NAMALWA (cell line): Measurements from ENCODE around the gene B4GALT4.
"Not testable (repeated sequence)": the region's sequence is repeated elsewhere in the genome, so short reads cannot be mapped to it uniquely, and the experiment has no call there.

Experiments used
- DNase-seq: peaks from one replicate; pipeline ENCODE4 v3.0.0-alpha.2; 2015; ENCODE audit warnings: low spot score

Gene B4GALT4

GRCh38 chr3:119240591-119241434 lies at the start of gene B4GALT4:
Gene B4GALT4 (minus strand): TSS chr3:119240878. CDS start chr3:119230099, 10,779 bp downstream.
- peak; percentile 89 for DNase-seq

- DNase-seq: no peak
These were observed 48.7 kb upstream of the B4GALT4 start for GRCh38 chr3:119289404-119289770.

DNA sequence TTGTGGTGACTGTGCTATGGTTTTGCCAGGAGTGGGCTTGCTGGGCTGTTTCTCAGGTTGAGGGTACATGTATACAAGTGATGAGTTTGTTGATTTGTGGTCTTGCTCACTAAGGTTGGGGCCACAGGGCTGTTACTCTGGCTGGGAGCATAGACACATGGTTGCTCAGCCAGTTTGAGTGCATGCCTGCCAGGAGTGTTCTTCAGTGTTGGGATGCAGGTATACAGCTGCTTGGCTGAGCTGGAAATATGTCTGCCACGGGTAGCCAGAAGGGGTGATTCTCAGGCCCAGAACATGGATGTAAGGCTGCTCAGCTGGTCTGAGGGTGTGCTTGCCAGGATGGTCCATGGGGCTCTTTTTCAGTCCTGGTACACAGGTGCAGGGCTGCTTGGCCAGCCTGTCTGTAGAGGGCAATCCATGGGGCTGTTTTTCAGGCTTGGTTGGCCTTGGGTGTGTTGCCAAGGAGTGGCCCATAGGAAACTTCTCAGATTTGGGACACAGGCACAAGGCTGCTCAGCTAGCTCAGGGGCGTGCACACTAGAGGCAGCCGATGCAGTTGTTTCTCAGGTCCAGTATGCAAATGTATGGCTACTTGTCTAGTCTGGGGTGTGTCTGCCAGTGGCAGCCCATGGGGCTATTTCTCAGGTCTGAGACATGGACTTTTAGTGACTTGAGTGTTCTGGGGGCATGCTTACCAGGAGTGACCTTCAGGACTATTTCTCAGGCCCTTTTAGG lies 48.2 kb upstream of the B4GALT4 start:
- DNase-seq: no peak

DNA sequence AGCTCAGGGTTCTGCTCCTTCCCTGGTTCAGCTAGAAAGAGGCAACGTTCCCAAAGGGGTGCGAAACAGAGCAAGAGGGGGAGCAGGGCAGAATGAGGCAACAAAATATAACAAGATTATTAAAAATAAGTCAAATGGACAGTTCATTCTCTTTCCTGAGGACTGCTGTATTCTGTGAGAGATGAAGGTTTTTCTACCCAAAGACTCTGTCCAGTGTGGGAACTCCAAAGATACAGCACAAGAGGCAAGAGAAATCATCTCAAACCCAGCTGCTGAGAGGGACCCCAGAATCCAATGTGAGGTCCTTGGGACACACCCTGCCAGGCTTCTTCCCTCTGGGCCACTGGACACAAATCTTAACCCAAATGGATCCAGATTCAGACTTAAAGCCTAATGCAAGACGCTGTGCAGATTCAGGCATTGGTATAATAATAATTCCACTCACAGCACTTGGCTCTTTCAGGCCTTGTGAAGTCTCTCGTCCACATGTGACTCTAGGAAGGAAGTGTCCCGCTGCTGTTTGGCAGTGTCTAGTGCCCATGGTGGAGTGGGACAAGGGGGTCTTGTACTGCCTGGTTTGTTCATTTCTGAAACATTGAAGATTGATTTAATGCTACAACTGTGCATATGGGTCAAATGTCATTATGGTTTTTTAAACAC lies 39.0 kb upstream of the B4GALT4 start:
- DNase-seq: no peak

DNA sequence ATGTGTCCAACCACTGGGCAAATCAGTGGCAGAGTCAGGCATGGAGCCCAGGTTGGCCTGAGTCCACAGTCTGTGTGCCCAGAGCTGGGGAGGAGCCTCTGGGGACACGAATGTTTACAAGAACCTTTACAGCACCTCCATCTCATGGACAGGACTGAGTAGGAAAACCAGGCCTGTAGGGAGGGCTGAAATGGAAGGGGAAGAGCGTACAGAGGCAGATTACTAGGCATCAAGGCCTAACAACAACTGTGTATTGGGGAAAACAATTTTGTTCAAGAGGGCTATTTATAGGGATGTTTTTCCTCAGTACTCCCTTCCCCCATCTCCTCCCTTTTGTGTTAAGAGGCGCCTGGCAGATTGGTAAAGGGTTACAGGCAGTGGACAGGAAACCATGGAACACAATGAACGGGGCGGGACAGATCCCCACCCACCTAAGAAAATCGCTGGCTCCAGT lies 38.5 kb upstream of the B4GALT4 start:
- no peak for DNase-seq

- no peak for DNase-seq
These were observed 36.0 kb upstream of the B4GALT4 start for GRCh38 chr3:119276680-119277079.

DNA sequence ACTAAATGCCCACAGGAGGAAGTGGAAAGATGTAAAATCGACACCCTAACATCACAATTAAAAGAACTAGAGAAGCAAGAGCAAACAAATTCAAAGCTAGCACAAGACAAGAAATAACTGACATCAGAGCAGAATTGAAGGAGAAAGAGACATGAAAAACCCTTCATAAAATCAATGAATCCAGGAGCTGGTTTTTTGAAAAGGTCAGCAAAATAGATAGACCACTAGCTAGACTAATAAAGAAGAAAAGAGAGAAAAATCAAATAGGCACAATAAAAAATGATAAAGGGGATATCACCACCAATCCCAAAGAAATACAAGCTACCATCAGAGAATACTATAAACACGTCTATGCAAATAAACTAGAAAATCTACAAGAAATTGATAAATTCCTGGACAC lies 29.5 kb upstream of the B4GALT4 start:
- not testable (repeated sequence) for DNase-seq

GRCh38 chr3:119261055-119261454 lies 20.4 kb upstream of the B4GALT4 start:
- no peak for DNase-seq

DNA sequence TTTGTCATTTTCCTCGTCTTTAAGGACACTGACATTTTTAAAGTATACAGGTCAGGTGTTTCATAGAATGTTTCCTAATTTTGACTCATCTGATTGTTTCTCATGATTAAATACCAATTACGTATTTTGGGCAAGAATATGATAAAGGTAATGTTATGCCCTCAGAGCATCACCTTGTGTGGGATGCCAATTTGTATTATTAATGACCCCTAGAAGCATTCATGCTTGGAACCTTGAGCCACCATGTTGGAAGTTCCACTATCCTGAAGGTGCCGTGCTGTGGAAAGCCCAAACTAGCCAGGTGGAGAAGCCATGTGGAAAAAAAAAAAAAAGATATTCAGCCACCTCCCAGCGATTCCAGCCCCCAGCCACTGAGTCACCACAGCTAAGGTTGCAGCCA lies 19.1 kb upstream of the B4GALT4 start:
- no peak for DNase-seq

DNA sequence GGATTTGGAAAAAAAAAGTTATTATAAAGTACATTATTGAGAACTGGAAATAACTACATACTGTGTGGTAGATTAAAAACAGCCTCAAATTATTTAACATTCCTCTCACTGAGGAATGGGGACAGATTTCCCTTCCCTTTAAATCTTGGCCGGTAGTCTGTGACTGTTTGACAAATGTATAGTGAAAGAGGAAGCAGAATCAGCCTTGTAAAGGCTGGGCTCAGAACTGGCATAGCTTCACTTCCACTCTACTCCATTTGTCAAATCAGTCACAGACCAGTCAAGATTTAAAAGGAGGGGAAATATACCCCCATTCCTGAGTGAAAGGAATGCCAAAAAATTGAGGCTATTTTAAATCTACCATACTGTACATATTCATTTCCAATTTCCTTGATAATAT lies 18.2 kb upstream of the B4GALT4 start:
- peak; percentile 26 for DNase-seq

GRCh38 chr3:119257654-119258410 lies 17.2 kb upstream of the B4GALT4 start:
- DNase-seq: peak; percentile 29

- no peak for DNase-seq
These were observed 16.4 kb upstream of the B4GALT4 start for GRCh38 chr3:119257111-119257510.

GRCh38 chr3:119255214-119255613 lies 14.5 kb upstream of the B4GALT4 start:
- DNase-seq: no peak

GRCh38 chr3:119245778-119246177 lies 5.1 kb upstream of the B4GALT4 start:
- DNase-seq: no peak

- no peak for DNase-seq
These were observed 3.0 kb upstream of the B4GALT4 start for GRCh38 chr3:119243712-119244111.

GRCh38 chr3:119243058-119243529 lies 2.4 kb upstream of the B4GALT4 start:
- DNase-seq: not testable (repeated sequence)

- DNase-seq: not testable (repeated sequence)
These were observed 1.8 kb upstream of the B4GALT4 start for GRCh38 chr3:119242387-119243057.

- peak; percentile 51 for DNase-seq
These were observed 532 bp downstream of the B4GALT4 start for GRCh38 chr3:119240101-119240590.

- DNase-seq: peak; percentile 24
These were observed 1.4 kb downstream of the B4GALT4 start for GRCh38 chr3:119239206-119239820.

DNA sequence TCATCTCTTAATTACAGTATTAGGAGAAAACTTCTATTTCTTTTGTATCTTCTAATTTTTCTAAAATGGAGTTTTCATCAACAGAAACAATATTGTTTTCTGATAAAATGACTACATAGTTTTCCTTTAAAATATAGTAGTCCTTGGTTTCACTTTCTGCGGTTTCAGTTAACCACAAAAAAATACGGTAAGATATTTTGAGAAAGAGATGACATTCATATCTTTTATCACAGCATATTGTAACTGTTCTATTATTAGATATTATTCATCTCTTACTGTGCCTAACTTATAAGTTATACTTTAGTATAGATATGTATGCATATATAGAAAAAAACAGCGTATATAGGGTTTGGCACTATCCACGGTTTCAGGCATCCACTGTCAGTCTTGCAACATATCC lies 2.3 kb downstream of the B4GALT4 start:
- no peak for DNase-seq

DNA sequence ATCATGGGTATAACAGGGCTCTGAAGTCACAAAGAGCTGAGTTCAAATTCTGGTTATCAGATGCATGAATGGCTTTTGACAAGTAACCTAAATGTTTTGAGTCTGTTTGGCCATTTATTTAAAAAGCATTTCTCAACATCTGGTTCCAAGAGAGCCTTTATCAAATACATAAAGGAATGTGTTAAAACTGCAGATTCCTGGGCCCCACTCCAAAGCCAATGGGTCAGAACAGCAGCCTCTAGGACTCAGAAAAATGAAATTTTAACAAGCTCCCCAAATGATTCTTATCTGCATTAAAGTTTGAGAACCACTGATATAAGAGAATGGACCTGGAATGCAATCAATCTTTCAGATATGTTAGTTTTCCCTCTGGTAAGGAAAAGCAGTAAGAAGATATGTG lies 3.4 kb downstream of the B4GALT4 start:
- DNase-seq: no peak
